ENCODE measurements around the gene TESK1. TPM values are rescaled to one million over a fixed set of nuclear protein-coding genes. Genes with fewer than 3 reads are reported as not detected.

Gene TESK1, protein sequence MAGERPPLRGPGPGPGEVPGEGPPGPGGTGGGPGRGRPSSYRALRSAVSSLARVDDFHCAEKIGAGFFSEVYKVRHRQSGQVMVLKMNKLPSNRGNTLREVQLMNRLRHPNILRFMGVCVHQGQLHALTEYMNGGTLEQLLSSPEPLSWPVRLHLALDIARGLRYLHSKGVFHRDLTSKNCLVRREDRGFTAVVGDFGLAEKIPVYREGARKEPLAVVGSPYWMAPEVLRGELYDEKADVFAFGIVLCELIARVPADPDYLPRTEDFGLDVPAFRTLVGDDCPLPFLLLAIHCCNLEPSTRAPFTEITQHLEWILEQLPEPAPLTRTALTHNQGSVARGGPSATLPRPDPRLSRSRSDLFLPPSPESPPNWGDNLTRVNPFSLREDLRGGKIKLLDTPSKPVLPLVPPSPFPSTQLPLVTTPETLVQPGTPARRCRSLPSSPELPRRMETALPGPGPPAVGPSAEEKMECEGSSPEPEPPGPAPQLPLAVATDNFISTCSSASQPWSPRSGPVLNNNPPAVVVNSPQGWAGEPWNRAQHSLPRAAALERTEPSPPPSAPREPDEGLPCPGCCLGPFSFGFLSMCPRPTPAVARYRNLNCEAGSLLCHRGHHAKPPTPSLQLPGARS
- total RNA-seq (94.1 and 94.6 TPM in 2 replicates), polyA plus RNA-seq (43.6 and 43.8 TPM in 2 replicates), polyA minus RNA-seq (22.6 and 29.6 TPM in 2 replicates)
- 17.5 TPM for total RNA-seq (2013)

DNA sequence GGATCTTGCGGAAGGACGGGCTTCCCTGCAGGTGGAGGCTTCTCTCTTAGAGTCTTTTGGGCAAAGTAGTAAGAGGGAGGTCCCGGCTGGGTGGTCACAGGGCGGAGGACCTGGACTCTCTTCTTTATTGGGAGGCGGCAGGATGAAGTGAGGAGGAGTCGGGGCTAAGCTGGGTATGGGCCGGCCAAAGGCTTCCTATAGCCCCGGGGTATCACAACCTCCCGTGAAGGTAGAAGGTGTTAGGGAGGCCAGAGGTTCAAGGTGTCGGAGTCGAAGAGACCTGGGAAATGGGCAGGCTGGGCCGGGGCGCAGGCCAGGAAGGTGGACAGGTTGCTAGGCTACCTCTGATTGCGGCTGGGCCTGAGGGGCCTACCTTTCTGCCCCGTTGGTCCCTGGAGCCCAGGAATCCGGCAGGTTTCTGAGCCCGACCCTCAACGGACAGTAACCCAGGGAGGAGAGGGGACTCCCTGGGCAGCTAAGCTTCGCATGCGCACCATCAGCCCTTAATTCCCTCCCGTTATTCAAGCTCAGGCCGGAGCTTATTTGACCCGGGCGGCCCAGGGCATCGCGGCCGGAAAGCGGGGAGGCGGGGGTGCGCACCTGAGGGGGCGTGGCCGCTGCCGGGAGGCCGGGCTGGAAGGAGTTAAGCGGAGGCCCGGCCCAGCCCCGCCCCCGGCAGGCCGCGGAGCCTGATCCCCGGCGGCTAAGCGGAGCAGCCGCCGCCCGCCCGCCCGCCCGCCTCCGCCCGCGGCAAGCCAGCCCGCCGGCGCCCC, at the start of gene TESK1:
TESK1 (plus strand) TSS at position 685 of the 773 bp plus-strand sequence. CDS start 358 bp downstream, outside the sequence.
- peak within 1 kb of the TSS; percentile 99 for H3K27ac Mint-ChIP-seq

More for the DNA sequence above, at the start of gene TESK1:
- Histone ChIP-seq H3K79me2 (ENCODE audit: control insufficient read depth, insufficient read depth, low read length) (peaks cover 19% of the 10 kb centered on the region), H3K27ac (ENCODE audit: low read length in 2 of 2) (peak within 1 kb of the TSS; percentile 78 to 84), H3K4me3 (ENCODE audit: control extremely low read depth in 1 of 5, extremely low read depth in 1 of 5, insufficient read depth in 1 of 5, low read depth in 2 of 5, low read length in 4 of 5) (peak within 1 kb of the TSS; percentile 71 to 84 (median 81)), H3K4me1 (ENCODE audit: control insufficient read depth in 2 of 2, insufficient read depth in 2 of 2, low read length in 2 of 2) (peaks cover 20 to 45% of the 10 kb centered on the region in 2 donors), H3K9ac (ENCODE audit: low read length) (peak within 1 kb of the TSS; percentile 79), H3K27me3 (replicated peaks in 1 of 4; ENCODE audit: control extremely low read depth in 1 of 4, control insufficient read depth in 3 of 4, insufficient read depth in 4 of 4, low read length in 3 of 4) (no peaks in the 10 kb centered on the region), H4K20me1 (ENCODE audit: control insufficient read depth, insufficient read depth, low read length, poor library complexity, severe bottlenecking) (peaks cover 36% of the 10 kb centered on the region), H3K9me3 (ENCODE audit: control extremely low read depth in 1 of 3, control insufficient read depth in 2 of 3, insufficient read depth in 1 of 3, low read length in 2 of 3) (no peaks in the 10 kb centered on the region), H3K4me2 (replicated peaks; ENCODE audit: low read depth, low read length, poor library complexity, severe bottlenecking) (peak within 1 kb of the TSS; percentile 96), H2AFZ (ENCODE audit: insufficient read depth, low read depth, low read length, poor library complexity, severe bottlenecking) (peak within 1 kb of the TSS; percentile 77), H3K36me3 (replicated peaks in 1 of 2; ENCODE audit: control extremely low read depth in 1 of 2, control insufficient read depth in 1 of 2, extremely low read depth in 1 of 2, insufficient read depth in 2 of 2, low read length in 1 of 2) (peaks cover 8 to 28% of the 10 kb centered on the region in 2 experiments)
- TF ChIP-seq, protein P1, sequence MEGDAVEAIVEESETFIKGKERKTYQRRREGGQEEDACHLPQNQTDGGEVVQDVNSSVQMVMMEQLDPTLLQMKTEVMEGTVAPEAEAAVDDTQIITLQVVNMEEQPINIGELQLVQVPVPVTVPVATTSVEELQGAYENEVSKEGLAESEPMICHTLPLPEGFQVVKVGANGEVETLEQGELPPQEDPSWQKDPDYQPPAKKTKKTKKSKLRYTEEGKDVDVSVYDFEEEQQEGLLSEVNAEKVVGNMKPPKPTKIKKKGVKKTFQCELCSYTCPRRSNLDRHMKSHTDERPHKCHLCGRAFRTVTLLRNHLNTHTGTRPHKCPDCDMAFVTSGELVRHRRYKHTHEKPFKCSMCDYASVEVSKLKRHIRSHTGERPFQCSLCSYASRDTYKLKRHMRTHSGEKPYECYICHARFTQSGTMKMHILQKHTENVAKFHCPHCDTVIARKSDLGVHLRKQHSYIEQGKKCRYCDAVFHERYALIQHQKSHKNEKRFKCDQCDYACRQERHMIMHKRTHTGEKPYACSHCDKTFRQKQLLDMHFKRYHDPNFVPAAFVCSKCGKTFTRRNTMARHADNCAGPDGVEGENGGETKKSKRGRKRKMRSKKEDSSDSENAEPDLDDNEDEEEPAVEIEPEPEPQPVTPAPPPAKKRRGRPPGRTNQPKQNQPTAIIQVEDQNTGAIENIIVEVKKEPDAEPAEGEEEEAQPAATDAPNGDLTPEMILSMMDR (IDR thresholded peaks at IDR 0.05), result no peak
- TF ChIP-seq EZH2 (IDR thresholded peaks at IDR 0.05; ENCODE audit: borderline replicate concordance, insufficient read depth, low read depth, low read length, poor library complexity, severe bottlenecking), result no peak
- H3K9me3 Mint-ChIP-seq (ENCODE audit: insufficient read depth), result no peaks in the 10 kb centered on the region
- ChIA-PET CTCF (interaction anchor here (0.7 to 3.5 kb wide), 13 partner anchors 13 to 244 kb away, joined by 3 to 49 read pairs (median 6); partner anchors contain the start of genes CCDC107, CD72, CREB3 and RMRP), POLR2A (interaction anchor here (0.6 to 3.6 kb wide), 10 partner anchors 11 to 493 kb away, joined by 3 to 30 read pairs (median 4); partner anchors contain the start of genes CCDC107, CD72, CREB3 and RMRP)
- H3K27me3 Mint-ChIP-seq, result no peaks in the 10 kb centered on the region
- peak within 1 kb of the TSS; percentile 97 for H3K4me3 Mint-ChIP-seq
- DNase-seq (peak; percentile 89), ATAC-seq (ENCODE audit: low read depth) (peak; percentile 37)
- H3K4me1 Mint-ChIP-seq, result peaks cover 32% of the 10 kb centered on the region
- WGBS (ENCODE audit: insufficient coverage), result under 1% methylated on average over 51 of the region's 55 CpGs
- intact Hi-C loops (cut with micrococcal nuclease), result loop anchor here (1.0 kb wide), 11 partner anchors 15 to 532 kb away; partner anchors contain the start of genes CCDC107, CREB3, GBA2 and HINT2

All from B cell (primary cell).